ENCODE results near the gene RNU2-63P. TPM values are rescaled to one million over a fixed set of nuclear protein-coding genes. Genes with fewer than 3 reads are reported as not detected.

The RNU2-63P gene
- total RNA-seq, 1 experiment from 2014 or later = 7.7 TPM

DNA sequence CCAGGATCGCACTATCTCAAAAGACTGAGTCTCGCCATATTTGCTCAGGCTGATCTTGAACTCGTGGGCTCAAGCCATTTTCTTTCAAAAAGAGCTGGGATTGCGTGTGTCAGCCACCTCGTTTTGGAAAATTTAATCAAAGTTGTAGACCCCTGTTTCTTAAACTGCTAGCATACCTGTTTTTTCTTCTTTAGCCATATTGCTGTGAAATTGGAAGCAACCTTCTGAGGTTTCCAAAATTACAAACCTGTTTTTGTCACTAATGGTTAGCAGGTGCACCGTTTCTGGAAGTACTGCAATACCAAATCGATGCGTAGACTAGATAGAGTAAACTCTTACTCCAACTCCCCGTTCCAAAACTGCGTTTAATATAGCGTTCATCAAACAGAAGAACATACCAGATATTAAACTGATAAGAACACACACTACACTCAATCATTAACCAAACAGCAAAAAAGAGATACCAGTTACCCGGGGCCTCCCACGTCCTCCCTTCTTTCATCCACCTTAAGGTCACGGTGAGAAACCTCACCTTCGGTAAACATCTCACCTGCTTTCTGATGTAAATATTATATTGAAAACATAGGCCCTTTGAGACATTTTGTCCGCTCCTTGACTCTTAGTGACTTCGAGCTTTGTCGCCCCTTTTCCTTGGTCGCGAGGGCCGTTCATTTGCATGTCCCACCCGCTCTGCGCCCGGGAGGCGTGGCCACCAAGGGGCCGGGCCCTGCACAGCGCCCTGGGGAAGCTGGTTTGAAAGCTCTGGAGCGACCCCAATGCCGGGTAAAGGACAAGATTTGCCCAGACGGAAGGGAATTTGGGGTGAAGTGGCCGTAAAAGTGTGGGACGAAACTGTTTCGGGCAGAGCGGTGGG, at the start of gene RNU2-63P (continued):
- no peak for TF ChIP-seq NR1H2 (CRISPR knock-in tag; IDR thresholded peaks at IDR 0.05)
- TF ChIP-seq E2F4 (CRISPR knock-in tag; IDR thresholded peaks at IDR 0.05; ENCODE audit: borderline replicate concordance, low read depth) = no peak
- no peak; the same call in 1 of the 2 replicates for TF ChIP-seq GABPB1 (CRISPR knock-in tag; IDR thresholded peaks at IDR 0.05)
- no peak for TF ChIP-seq ZNF232 (CRISPR knock-in tag; IDR thresholded peaks at IDR 0.05)
- no peak for TF ChIP-seq ZBTB21 (CRISPR knock-in tag; IDR thresholded peaks at IDR 0.05; ENCODE audit: borderline replicate concordance)
- peak; percentile 96 for TF ChIP-seq ERG (CRISPR knock-in tag; IDR thresholded peaks at IDR 0.05)
- no peak for TF ChIP-seq ZSCAN18 (CRISPR knock-in tag; IDR thresholded peaks at IDR 0.05)
- TF ChIP-seq, protein P1, sequence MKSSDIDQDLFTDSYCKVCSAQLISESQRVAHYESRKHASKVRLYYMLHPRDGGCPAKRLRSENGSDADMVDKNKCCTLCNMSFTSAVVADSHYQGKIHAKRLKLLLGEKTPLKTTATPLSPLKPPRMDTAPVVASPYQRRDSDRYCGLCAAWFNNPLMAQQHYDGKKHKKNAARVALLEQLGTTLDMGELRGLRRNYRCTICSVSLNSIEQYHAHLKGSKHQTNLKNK (CRISPR knock-in tag; IDR thresholded peaks at IDR 0.05) = peak; percentile 85; the same call in 1 of the 2 replicates
- TF ChIP-seq PRDM15 (CRISPR knock-in tag; IDR thresholded peaks at IDR 0.05) = no peak
- no peak for TF ChIP-seq RELA (CRISPR knock-in tag; IDR thresholded peaks at IDR 0.05; ENCODE audit: borderline replicate concordance)
- TF ChIP-seq OVOL2 (CRISPR knock-in tag; IDR thresholded peaks at IDR 0.05; ENCODE audit: borderline replicate concordance) = peak; percentile 84

- Mint-ChIP-seq H3K9me3 (no peaks in the 10 kb centered on the region), H3K4me1 (peaks cover 15% of the 10 kb centered on the region), H3K27me3 (ENCODE audit: low read depth) (no peaks in the 10 kb centered on the region), H3K27ac (no peak overlapping the region), H3K4me3 (no peak overlapping the region), H3K36me3 (no peaks in the 10 kb centered on the region)
- no peak for ATAC-seq
- CTCF ChIA-PET = interaction anchor here (1.0 to 4.2 kb wide), 40 partner anchors 7 to 269 kb away, joined by 3 to 200 read pairs (median 10); partner anchors contain the start of genes RNU2-63P and THNSL2
- no peak for DNase-seq (ENCODE audit: low spot score)
- POLR2A ChIA-PET = interaction anchor here (1.4 kb wide), 2 partner anchors 45 to 109 kb away, joined by 5 to 6 read pairs; partner anchors contain the start of genes RNU2-63P and THNSL2
- TF ChIP-seq, protein P2, sequence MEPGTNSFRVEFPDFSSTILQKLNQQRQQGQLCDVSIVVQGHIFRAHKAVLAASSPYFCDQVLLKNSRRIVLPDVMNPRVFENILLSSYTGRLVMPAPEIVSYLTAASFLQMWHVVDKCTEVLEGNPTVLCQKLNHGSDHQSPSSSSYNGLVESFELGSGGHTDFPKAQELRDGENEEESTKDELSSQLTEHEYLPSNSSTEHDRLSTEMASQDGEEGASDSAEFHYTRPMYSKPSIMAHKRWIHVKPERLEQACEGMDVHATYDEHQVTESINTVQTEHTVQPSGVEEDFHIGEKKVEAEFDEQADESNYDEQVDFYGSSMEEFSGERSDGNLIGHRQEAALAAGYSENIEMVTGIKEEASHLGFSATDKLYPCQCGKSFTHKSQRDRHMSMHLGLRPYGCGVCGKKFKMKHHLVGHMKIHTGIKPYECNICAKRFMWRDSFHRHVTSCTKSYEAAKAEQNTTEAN (CRISPR knock-in tag; IDR thresholded peaks at IDR 0.05) = no peak
- TF ChIP-seq SMAD3 (CRISPR knock-in tag; IDR thresholded peaks at IDR 0.05; ENCODE audit: borderline replicate concordance) (no peak), TEAD4 (CRISPR knock-in tag; IDR thresholded peaks at IDR 0.05) (no peak)
Observed at GRCh38 chr2:88061295-88061694, 44.9 kb upstream of the RNU2-63P start.
